WTC11 (cell line): ENCODE measurements around the gene ISG20L2.

ENCODE experiments used
- CBFB ChIP-seq: sonication (generic); formaldehyde crosslinking; IDR thresholded peaks from 2 replicates; pipeline ENCODE4 v1.8.1; 2022; ENCODE audit warnings: mild to moderate bottlenecking, low read depth, missing genetic modification reagents
- CREB1 ChIP-seq: sonication (generic); formaldehyde crosslinking; IDR thresholded peaks from 2 replicates; pipeline ENCODE4 v1.8.0; 2023; ENCODE audit warnings: mild to moderate bottlenecking, missing genetic modification reagents
- FOXK1 ChIP-seq: sonication (generic); formaldehyde crosslinking; IDR thresholded peaks from 2 replicates; pipeline ENCODE4 v1.8.0; 2022; ENCODE audit warnings: mild to moderate bottlenecking, moderate library complexity, missing genetic modification reagents
- NFYB ChIP-seq: sonication (generic); formaldehyde crosslinking; conservative IDR thresholded peaks from 2 replicates; pipeline ENCODE4 v1.8.0; 2022; ENCODE audit warnings: low read depth, missing genetic modification reagents
- SP1 ChIP-seq: sonication (generic); formaldehyde crosslinking; conservative IDR thresholded peaks from 2 replicates; pipeline ENCODE4 v1.8.1; 2022; ENCODE audit warnings: missing genetic modification reagents
- TCF7 ChIP-seq: sonication (generic); formaldehyde crosslinking; IDR thresholded peaks from 2 replicates; pipeline ENCODE4 v1.8.0; 2022; ENCODE audit warnings: mild to moderate bottlenecking, low read depth, missing genetic modification reagents, moderate library complexity
- ZNF263 ChIP-seq: sonication (generic); formaldehyde crosslinking; IDR thresholded peaks from 2 replicates; pipeline ENCODE4 v1.8.1; 2022; ENCODE audit warnings: low read depth, mild to moderate bottlenecking, moderate library complexity, missing genetic modification reagents
- ZNF317 ChIP-seq: sonication (generic); formaldehyde crosslinking; IDR thresholded peaks from 2 replicates; pipeline ENCODE4 v1.8.1; 2023; ENCODE audit warnings: low read depth, mild to moderate bottlenecking, moderate library complexity, missing genetic modification reagents, borderline replicate concordance
- ZNF671 ChIP-seq: fragments of 250-450 bp; sonication (Bioruptor Pico); IDR thresholded peaks from 2 replicates; pipeline ENCODE4 v1.8.0; 2021; ENCODE audit warnings: mild to moderate bottlenecking
- TF ChIP-seq, protein P1 (sequence below): sonication (generic); formaldehyde crosslinking; IDR thresholded peaks from 2 replicates; pipeline ENCODE4 v1.8.1; 2022; ENCODE audit warnings: low read depth, mild to moderate bottlenecking, moderate library complexity, missing genetic modification reagents, borderline replicate concordance
- TF ChIP-seq, protein P2 (sequence below): sonication (generic); formaldehyde crosslinking; IDR thresholded peaks from 2 replicates; pipeline ENCODE4 v1.8.0; 2022; ENCODE audit warnings: mild to moderate bottlenecking, missing genetic modification reagents
- TF ChIP-seq, protein P3 (sequence below): fragments of 200-600 bp; IDR thresholded peaks from 2 replicates; pipeline ENCODE4 v1.8.0; 2022; ENCODE audit warnings: antibody characterized with exemption
- TF ChIP-seq, protein P4 (sequence below): sonication (generic); formaldehyde crosslinking; IDR thresholded peaks from 2 replicates; pipeline ENCODE4 v1.8.0; 2022; ENCODE audit warnings: mild to moderate bottlenecking, missing genetic modification reagents

DNA sequence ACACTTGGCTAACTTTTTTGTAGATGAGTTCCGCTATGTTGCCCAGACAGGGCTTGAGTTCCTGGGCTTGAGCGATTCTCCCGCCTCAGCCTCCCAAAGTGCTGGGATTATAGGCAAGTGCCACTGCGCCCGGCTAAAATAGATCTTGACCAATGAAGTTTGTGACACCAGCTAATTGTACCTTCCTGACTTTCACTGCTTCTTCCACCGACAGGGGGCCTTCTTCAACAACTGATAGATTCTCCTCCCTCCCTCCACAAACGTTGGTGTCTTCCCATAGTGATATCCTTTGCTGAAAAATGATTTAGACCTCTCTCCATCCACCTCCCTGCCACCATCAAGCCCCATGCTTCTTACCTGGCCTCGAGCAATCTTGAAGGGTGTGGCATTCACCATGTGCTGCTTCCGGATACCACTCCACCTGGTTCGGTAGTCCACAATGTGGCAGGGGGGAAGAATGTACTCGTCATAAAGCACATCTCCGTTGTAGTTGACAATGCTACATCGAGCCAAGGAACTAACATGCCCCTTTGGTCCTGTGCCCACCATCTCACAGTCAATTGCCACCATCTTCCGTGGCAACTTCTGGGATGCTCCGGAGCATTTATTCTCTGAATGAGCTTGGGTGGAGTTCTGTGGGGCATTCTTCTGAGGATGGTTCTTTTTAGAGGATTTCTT, 1.9 kb downstream of the ISG20L2 start:
- TF ChIP-seq CBFB (CRISPR knock-in tag): no peak
- TF ChIP-seq TCF7 (CRISPR knock-in tag): no peak
- TF ChIP-seq ZNF317 (CRISPR knock-in tag): no peak
- TF ChIP-seq, protein P1, sequence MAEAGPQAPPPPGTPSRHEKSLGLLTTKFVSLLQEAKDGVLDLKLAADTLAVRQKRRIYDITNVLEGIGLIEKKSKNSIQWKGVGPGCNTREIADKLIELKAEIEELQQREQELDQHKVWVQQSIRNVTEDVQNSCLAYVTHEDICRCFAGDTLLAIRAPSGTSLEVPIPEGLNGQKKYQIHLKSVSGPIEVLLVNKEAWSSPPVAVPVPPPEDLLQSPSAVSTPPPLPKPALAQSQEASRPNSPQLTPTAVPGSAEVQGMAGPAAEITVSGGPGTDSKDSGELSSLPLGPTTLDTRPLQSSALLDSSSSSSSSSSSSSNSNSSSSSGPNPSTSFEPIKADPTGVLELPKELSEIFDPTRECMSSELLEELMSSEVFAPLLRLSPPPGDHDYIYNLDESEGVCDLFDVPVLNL (CRISPR knock-in tag): no peak
- no peak for TF ChIP-seq SP1 (CRISPR knock-in tag)
- TF ChIP-seq, protein P2, sequence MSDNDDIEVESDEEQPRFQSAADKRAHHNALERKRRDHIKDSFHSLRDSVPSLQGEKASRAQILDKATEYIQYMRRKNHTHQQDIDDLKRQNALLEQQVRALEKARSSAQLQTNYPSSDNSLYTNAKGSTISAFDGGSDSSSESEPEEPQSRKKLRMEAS: no peak
- TF ChIP-seq, protein P3, sequence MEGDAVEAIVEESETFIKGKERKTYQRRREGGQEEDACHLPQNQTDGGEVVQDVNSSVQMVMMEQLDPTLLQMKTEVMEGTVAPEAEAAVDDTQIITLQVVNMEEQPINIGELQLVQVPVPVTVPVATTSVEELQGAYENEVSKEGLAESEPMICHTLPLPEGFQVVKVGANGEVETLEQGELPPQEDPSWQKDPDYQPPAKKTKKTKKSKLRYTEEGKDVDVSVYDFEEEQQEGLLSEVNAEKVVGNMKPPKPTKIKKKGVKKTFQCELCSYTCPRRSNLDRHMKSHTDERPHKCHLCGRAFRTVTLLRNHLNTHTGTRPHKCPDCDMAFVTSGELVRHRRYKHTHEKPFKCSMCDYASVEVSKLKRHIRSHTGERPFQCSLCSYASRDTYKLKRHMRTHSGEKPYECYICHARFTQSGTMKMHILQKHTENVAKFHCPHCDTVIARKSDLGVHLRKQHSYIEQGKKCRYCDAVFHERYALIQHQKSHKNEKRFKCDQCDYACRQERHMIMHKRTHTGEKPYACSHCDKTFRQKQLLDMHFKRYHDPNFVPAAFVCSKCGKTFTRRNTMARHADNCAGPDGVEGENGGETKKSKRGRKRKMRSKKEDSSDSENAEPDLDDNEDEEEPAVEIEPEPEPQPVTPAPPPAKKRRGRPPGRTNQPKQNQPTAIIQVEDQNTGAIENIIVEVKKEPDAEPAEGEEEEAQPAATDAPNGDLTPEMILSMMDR: peak; percentile 49
- TF ChIP-seq, protein P4, sequence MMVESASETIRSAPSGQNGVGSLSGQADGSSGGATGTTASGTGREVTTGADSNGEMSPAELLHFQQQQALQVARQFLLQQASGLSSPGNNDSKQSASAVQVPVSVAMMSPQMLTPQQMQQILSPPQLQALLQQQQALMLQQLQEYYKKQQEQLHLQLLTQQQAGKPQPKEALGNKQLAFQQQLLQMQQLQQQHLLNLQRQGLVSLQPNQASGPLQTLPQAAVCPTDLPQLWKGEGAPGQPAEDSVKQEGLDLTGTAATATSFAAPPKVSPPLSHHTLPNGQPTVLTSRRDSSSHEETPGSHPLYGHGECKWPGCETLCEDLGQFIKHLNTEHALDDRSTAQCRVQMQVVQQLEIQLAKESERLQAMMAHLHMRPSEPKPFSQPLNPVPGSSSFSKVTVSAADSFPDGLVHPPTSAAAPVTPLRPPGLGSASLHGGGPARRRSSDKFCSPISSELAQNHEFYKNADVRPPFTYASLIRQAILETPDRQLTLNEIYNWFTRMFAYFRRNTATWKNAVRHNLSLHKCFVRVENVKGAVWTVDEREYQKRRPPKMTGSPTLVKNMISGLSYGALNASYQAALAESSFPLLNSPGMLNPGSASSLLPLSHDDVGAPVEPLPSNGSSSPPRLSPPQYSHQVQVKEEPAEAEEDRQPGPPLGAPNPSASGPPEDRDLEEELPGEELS (CRISPR knock-in tag): no peak
- TF ChIP-seq ZNF671 (CRISPR knock-in tag): no peak
- no peak for TF ChIP-seq FOXK1 (CRISPR knock-in tag)
- no peak for TF ChIP-seq NFYB (CRISPR knock-in tag)
- no peak for TF ChIP-seq CREB1
- TF ChIP-seq ZNF263: no peak
